Suppressor macrophage treated with lipopolysaccharide for 1 hour (primary cell): ENCODE results near the gene LRRC37A3.
"Not testable (repeated sequence)": the region's sequence is repeated elsewhere in the genome, so short reads cannot be mapped to it uniquely, and the experiment has no call there.

ENCODE experiments used
- DNase-seq, 3 donors: peaks; one replicate each; pipeline ENCODE4 v3.0.0-alpha.2; 2020 to 2022

The LRRC37A3 gene

GRCh38 chr17:64829824-64830630 lies 89.3 kb downstream of the LRRC37A3 start:
- DNase-seq, result not testable (repeated sequence)

DNA sequence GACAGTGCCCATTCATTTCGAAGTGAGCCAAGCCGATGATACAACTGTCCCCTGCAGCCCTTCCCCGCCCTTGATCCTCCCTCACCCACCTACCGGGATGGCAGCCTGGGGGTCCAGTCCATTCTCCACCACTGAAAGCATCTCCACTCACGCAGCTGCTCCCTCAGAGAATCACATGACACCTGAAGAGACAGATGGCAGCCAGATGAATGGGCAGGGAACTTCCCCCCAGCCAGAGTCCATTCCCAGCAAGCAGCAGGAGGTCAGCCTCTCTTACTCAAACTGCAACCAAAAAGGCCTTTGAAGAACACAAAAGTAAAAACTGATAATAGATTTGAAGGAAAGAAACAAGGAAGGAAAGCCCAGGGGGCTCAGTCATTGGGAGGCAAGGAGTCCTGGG lies 90.2 kb downstream of the LRRC37A3 start:
- not testable (repeated sequence) for DNase-seq

DNA sequence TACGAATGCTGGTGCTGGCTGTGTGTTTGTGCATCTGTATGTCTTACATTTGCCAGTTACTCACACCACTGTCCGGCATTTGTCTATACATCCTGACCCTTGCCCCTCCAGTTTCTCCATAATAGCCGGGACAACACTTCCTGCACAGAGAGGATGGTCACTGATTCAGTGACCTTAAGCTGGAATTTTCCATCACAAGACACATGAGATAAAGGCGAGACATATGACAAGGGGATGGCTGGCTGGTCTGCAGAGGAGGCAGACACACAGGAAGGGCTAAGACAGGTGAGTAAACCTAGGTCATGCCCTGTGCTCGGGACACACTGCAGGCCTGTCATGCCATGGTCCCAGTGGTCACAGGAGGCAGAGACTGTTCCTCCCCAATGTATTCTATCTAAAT lies 100.4 kb downstream of the LRRC37A3 start:
- DNase-seq, result not testable (repeated sequence)

- DNase-seq, result not testable (repeated sequence)
Observed at GRCh38 chr17:64815833-64816198, 103.5 kb downstream of the LRRC37A3 start.

GRCh38 chr17:64814993-64815832 lies 104.1 kb downstream of the LRRC37A3 start:
- not testable (repeated sequence) for DNase-seq

- peak; percentile 84 to 90 (median 85) for DNase-seq
Observed at GRCh38 chr17:64808178-64808977, 110.9 kb downstream of the LRRC37A3 start.
